Measurements from ENCODE around the gene PSMC6.

- no peak for TF ChIP-seq CTCF (IDR thresholded peaks at IDR 0.05; ENCODE audit: low read depth, low read length, poor library complexity, severe bottlenecking)
- no peak for TF ChIP-seq EZH2phosphoT487 (IDR thresholded peaks at IDR 0.05; ENCODE audit: borderline replicate concordance, low read length)
Observed at GRCh38 chr14:52759145-52759544, 52.1 kb downstream of the PSMC6 start.
